HepG2 (cell line): ENCODE results near the gene DHRS13. TPM values are rescaled to one million over a fixed set of nuclear protein-coding genes. Genes with fewer than 3 reads are reported as not detected.

Experiments used
- ATF7 ChIP-seq, 2 experiments: fragments of 450-650 bp in 1 of 2; sonication (generic) in 1 of 2; formaldehyde crosslinking in 1 of 2; IDR thresholded peaks; 2 replicates each; pipeline versions ENCODE4 v1.4.0 to v1.6.1; 2016 to 2020; ENCODE audit warnings: antibody characterized with exemption in 1 of 2, mild to moderate bottlenecking in 1 of 2, missing genetic modification reagents in 1 of 2
- DMAP1 ChIP-seq: IDR thresholded peaks from 2 replicates; pipeline ENCODE4 v1.6.1; 2016
- ESRRA ChIP-seq: sonication (generic); formaldehyde crosslinking; IDR thresholded peaks from 2 replicates; pipeline ENCODE4 v1.5.1; 2020; ENCODE audit warnings: mild to moderate bottlenecking, low read depth, missing genetic modification reagents
- GZF1 ChIP-seq: sonication (generic); formaldehyde crosslinking; IDR thresholded peaks from 2 replicates; pipeline ENCODE4 v1.5.1; 2020; ENCODE audit warnings: mild to moderate bottlenecking, missing genetic modification reagents
- HOXA5 ChIP-seq: sonication (generic); formaldehyde crosslinking; IDR thresholded peaks from 2 replicates; pipeline ENCODE4 v1.4.0; 2020; ENCODE audit warnings: missing genetic modification reagents
- IRX3 ChIP-seq: sonication (generic); formaldehyde crosslinking; IDR thresholded peaks from 2 replicates; pipeline ENCODE4 v1.8.1; 2023; ENCODE audit warnings: mild to moderate bottlenecking, low read depth, missing genetic modification reagents, borderline replicate concordance
- ISX ChIP-seq: sonication (generic); formaldehyde crosslinking; conservative IDR thresholded peaks from 2 replicates; pipeline ENCODE4 v1.5.0; 2020; ENCODE audit warnings: missing genetic modification reagents
- KDM5B ChIP-seq: sonication (generic); formaldehyde crosslinking; IDR thresholded peaks from 2 replicates; pipeline ENCODE4 v1.4.0; 2020; ENCODE audit warnings: missing genetic modification reagents, mild to moderate bottlenecking, borderline replicate concordance
- MEF2D ChIP-seq: sonication (generic); formaldehyde crosslinking; IDR thresholded peaks from 2 replicates; pipeline ENCODE4 v1.5.1; 2020; ENCODE audit warnings: mild to moderate bottlenecking, missing genetic modification reagents
- RBAK ChIP-seq: sonication (generic); formaldehyde crosslinking; IDR thresholded peaks from 2 replicates; pipeline ENCODE4 v1.5.1; 2020; ENCODE audit warnings: mild to moderate bottlenecking, missing genetic modification reagents
- TAF15 ChIP-seq: fragments of 200-400 bp; formaldehyde crosslinking; IDR thresholded peaks from one replicate; pipeline ENCODE4 v1.6.1; 2018; ENCODE audit warnings: mild to moderate bottlenecking, low read depth, low read length; ENCODE audit not compliant: poor library complexity, severe bottlenecking
- ZNF460 ChIP-seq: sonication (generic); formaldehyde crosslinking; IDR thresholded peaks from 2 replicates; pipeline ENCODE4 v1.5.1; 2020; ENCODE audit warnings: missing genetic modification reagents, mild to moderate bottlenecking, borderline replicate concordance
- ZNF562 ChIP-seq: sonication (generic); formaldehyde crosslinking; IDR thresholded peaks from 2 replicates; pipeline ENCODE4 v1.8.0; 2022; ENCODE audit warnings: missing genetic modification reagents, borderline replicate concordance
- ZNF598 ChIP-seq: sonication (generic); formaldehyde crosslinking; IDR thresholded peaks from 2 replicates; pipeline ENCODE4 v1.5.1; 2020; ENCODE audit warnings: mild to moderate bottlenecking, missing genetic modification reagents, borderline replicate concordance
- ZNF790 ChIP-seq: sonication (generic); formaldehyde crosslinking; IDR thresholded peaks from 2 replicates; pipeline ENCODE4 v1.8.0; 2022; ENCODE audit warnings: missing genetic modification reagents, mild to moderate bottlenecking, borderline replicate concordance
- ZSCAN30 ChIP-seq: sonication (generic); formaldehyde crosslinking; IDR thresholded peaks from 2 replicates; pipeline ENCODE4 v1.5.0; 2020; ENCODE audit warnings: mild to moderate bottlenecking, missing genetic modification reagents
- polyA plus RNA-seq, 8 experiments: library from polyadenylated mRNA; depleted of rRNA in 3 of 8; stranded (reverse) in 7 of 8; unstranded in 1 of 8; fragments of >200 nt; fragmentation: Illumina TruSeq in 4 of 8; extraction: Trizol in 4 of 8; gene quantifications; 2 replicates each; pipeline versions ENCODE4 v1.2.1 to v1.2.3, GENCODE V29; 2011 to 2016; ENCODE audit warnings: low read depth in 4 of 8, missing spikeins in 1 of 8, mixed read lengths in 1 of 8; ENCODE audit not compliant: insufficient read depth in 1 of 8
- total RNA-seq, 5 experiments: library from RNA; depleted of rRNA; stranded (reverse); fragments of >200 nt; fragmentation: Illumina TruSeq; extraction: Trizol; gene quantifications; 2 replicates each; pipeline ENCODE4 v1.2.3, GENCODE V29; 2016; ENCODE audit warnings: low read depth in 1 of 5
- TF ChIP-seq, protein P1 (sequence below): sonication (generic); formaldehyde crosslinking; IDR thresholded peaks from 2 replicates; pipeline ENCODE4 v1.5.1; 2020; ENCODE audit warnings: mild to moderate bottlenecking, missing genetic modification reagents, moderate library complexity
- TF ChIP-seq, protein P2 (sequence below): IDR thresholded peaks from 2 replicates; pipeline ENCODE4 v1.6.1; 2016; ENCODE audit warnings: low read depth, borderline replicate concordance

Gene DHRS13
- total and polyA plus RNA-seq, 2 of the 13 experiments (the other 11 are each of a cell fraction or from before 2014, with no cell fraction given) = 11.8 to 12.6 TPM

DNA sequence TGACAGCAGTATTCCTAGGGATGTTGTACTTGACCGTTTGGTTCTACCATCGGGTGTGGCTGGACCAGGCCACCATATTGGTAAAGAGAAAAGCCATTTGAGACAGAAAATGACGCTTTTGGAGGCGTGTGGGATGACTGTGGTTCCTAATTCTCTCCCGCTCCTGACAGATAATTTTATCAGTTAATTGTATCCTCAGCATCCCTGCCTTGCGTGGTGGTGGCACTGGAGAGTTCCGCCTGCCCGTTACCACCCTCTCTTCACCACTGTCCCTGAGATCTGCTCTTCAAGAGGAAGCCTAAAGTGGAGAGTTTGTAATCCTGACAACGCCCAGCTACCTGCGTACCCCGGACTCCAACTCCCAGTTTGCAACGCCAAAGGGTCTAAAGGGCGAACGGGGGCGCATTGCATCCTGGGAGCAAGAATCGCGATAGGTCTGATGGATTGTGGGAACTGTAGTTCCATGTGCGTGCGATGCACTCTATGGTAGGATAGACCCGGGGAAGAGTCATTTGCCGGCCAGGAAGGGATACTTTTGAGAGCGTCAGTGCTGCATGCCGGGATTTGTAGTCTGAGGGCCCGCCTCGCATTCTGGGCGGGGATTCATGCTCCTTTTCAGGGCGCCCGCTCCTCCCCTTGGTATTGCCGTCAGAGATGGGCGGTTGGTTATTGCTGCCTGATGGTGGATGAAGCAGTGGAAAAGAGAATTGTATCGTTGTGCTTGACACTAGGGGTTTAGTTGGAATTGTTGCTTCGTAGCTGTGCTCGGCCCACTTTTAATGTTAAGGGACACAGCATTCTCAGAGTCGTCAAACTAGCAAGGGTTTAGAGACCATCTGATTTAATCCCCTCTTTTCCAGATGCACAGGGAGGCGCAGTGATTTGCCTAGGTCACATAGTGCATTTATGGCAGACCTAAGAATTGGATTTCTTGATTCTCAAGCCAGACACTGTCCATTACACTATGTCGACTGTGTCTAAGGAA lies 49.4 kb upstream of the DHRS13 start (continued):
- TF ChIP-seq, protein P1, sequence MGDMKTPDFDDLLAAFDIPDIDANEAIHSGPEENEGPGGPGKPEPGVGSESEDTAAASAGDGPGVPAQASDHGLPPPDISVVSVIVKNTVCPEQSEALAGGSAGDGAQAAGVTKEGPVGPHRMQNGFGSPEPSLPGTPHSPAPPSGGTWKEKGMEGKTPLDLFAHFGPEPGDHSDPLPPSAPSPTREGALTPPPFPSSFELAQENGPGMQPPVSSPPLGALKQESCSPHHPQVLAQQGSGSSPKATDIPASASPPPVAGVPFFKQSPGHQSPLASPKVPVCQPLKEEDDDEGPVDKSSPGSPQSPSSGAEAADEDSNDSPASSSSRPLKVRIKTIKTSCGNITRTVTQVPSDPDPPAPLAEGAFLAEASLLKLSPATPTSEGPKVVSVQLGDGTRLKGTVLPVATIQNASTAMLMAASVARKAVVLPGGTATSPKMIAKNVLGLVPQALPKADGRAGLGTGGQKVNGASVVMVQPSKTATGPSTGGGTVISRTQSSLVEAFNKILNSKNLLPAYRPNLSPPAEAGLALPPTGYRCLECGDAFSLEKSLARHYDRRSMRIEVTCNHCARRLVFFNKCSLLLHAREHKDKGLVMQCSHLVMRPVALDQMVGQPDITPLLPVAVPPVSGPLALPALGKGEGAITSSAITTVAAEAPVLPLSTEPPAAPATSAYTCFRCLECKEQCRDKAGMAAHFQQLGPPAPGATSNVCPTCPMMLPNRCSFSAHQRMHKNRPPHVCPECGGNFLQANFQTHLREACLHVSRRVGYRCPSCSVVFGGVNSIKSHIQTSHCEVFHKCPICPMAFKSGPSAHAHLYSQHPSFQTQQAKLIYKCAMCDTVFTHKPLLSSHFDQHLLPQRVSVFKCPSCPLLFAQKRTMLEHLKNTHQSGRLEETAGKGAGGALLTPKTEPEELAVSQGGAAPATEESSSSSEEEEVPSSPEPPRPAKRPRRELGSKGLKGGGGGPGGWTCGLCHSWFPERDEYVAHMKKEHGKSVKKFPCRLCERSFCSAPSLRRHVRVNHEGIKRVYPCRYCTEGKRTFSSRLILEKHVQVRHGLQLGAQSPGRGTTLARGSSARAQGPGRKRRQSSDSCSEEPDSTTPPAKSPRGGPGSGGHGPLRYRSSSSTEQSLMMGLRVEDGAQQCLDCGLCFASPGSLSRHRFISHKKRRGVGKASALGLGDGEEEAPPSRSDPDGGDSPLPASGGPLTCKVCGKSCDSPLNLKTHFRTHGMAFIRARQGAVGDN = peak; percentile 42
- TF ChIP-seq IRX3 (CRISPR knock-in tag) (no peak), ZNF562 (CRISPR knock-in tag) (no peak), TAF15 (no peak), ESRRA (CRISPR knock-in tag) (peak; percentile 73; the same call in 1 of the 2 replicates), MEF2D (CRISPR knock-in tag) (peak; percentile 56; the same call in 1 of the 2 replicates), ISX (CRISPR knock-in tag) (no peak), GZF1 (CRISPR knock-in tag) (no peak), HOXA5 (no peak; the same call in 1 of the 2 replicates), KDM5B (peak; percentile 19; the same call in 1 of the 2 replicates), DMAP1 (CRISPR knock-in tag) (peak; percentile 73), ZNF598 (CRISPR knock-in tag) (peak; percentile 92; the same call in 1 of the 2 replicates), ATF7 (IDR thresholded peaks at IDR 0.05) (no peak), ATF7 (CRISPR knock-in tag; IDR thresholded peaks at IDR 0.05) (peak; percentile 72; the same call in 1 of the 2 replicates), ZSCAN30 (CRISPR knock-in tag) (no peak; the same call in 1 of the 2 replicates), RBAK (CRISPR knock-in tag) (no peak), ZNF790 (CRISPR knock-in tag) (0 out of 2 replicates have a peak, but pooled peaks have one; percentile 69), ZNF460 (CRISPR knock-in tag) (no peak)
- TF ChIP-seq, protein P2, sequence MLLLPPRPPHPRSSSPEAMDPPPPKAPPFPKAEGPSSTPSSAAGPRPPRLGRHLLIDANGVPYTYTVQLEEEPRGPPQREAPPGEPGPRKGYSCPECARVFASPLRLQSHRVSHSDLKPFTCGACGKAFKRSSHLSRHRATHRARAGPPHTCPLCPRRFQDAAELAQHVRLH = peak; percentile 31; the same call in 1 of the 2 replicates
